Peyer's patch (tissue), 4 donors: ENCODE data around the gene RIMS4. TPM values are rescaled to one million over a fixed set of nuclear protein-coding genes. Genes with fewer than 3 reads are reported as not detected.

Experiments used
- DNase-seq, 3 donors: peaks; one replicate each; pipeline ENCODE4 v3.0.0-alpha.2; 2017 to 2019
- H3K27ac ChIP-seq, 4 donors: fragments of 200-600 bp; sonication (generic); one replicate each; pipeline ENCODE4 v1.5.1; 2016 to 2019
- H3K27me3 ChIP-seq, 2 donors: fragments of 200-600 bp; sonication (generic); one replicate each; pipeline ENCODE4 v1.5.1; 2019
- H3K36me3 ChIP-seq, 3 donors: fragments of 200-600 bp; sonication (generic); one replicate each; pipeline ENCODE4 v1.5.1; 2016 to 2019
- H3K4me1 ChIP-seq, 4 donors: fragments of 200-600 bp; sonication (generic); one replicate each; pipeline ENCODE4 v1.5.1; 2016 to 2019
- H3K4me3 ChIP-seq, 4 donors: fragments of 200-600 bp; sonication (generic); 1 replicate in 3 of 4; 2 replicates in 1 of 4; pipeline ENCODE4 v1.5.1; 2016 to 2019; ENCODE audit warnings: mild to moderate bottlenecking in 1 of 4
- H3K9me3 ChIP-seq, 4 donors: fragments of 200-600 bp; sonication (generic); one replicate each; pipeline ENCODE4 v1.5.1; 2016 to 2019; ENCODE audit warnings: mild to moderate bottlenecking in 1 of 4
- CTCF ChIP-seq, 6 experiments: fragments of 450-650 bp in 4 of 6; fragments of 200-600 bp in 2 of 6; sonication (generic) in 1 of 6; IDR thresholded peaks; one replicate each; pipeline ENCODE4 v1.5.1; 2017 to 2019; ENCODE audit warnings: antibody characterized with exemption in 6 of 6, mild to moderate bottlenecking in 3 of 6, moderate library complexity in 1 of 6
- POLR2A ChIP-seq, 2 donors: fragments of 450-650 bp; IDR thresholded peaks; one replicate each; pipeline ENCODE4 v1.5.1; 2017; ENCODE audit warnings: antibody characterized with exemption in 2 of 2, mild to moderate bottlenecking in 2 of 2, moderate library complexity in 2 of 2
- total RNA-seq, 4 donors: library from RNA; depleted of rRNA; stranded (reverse); fragments of >200 nt; gene quantifications; one replicate each; pipeline ENCODE4 v1.1.0, GENCODE V29; 2016

RIMS4 gene
- total RNA-seq, 4 donors from 2014 or later: 0.13 to 0.18 TPM; not detected in 2

- TF ChIP-seq POLR2A (IDR thresholded peaks at IDR 0.05) (no peak), CTCF (IDR thresholded peaks at IDR 0.05) (no peak)
- no peaks in the 10 kb centered on the region for H3K4me1 ChIP-seq
- H3K36me3 ChIP-seq: no peaks in the 10 kb centered on the region
- H3K9me3 ChIP-seq: no peaks in the 10 kb centered on the region
- H3K27ac ChIP-seq: no peak overlapping the region
- H3K4me3 ChIP-seq: no peak overlapping the region
- no peak for DNase-seq
- no peaks in the 10 kb centered on the region for H3K27me3 ChIP-seq
Observed at GRCh38 chr20:44773070-44773829, 37.1 kb downstream of the RIMS4 start.

GRCh38 chr20:44772636-44773035, 37.7 kb downstream of the RIMS4 start:
- H3K4me1 ChIP-seq: no peaks in the 10 kb centered on the region
- no peaks in the 10 kb centered on the region for H3K27me3 ChIP-seq
- H3K4me3 ChIP-seq: no peak overlapping the region
- no peak overlapping the region for H3K27ac ChIP-seq
- TF ChIP-seq POLR2A (IDR thresholded peaks at IDR 0.05) (no peak), CTCF (IDR thresholded peaks at IDR 0.05) (no peak)
- DNase-seq: no peak
- no peaks in the 10 kb centered on the region for H3K36me3 ChIP-seq
- no peaks in the 10 kb centered on the region for H3K9me3 ChIP-seq

- no peak for DNase-seq
- Histone ChIP-seq H3K4me3 (no peak overlapping the region), H3K9me3 (no peaks in the 10 kb centered on the region), H3K27me3 (no peaks in the 10 kb centered on the region), H3K4me1 (no peaks in the 10 kb centered on the region), H3K27ac (no peak overlapping the region), H3K36me3 (no peaks in the 10 kb centered on the region)
- TF ChIP-seq CTCF (IDR thresholded peaks at IDR 0.05) (no peak), POLR2A (IDR thresholded peaks at IDR 0.05) (no peak)
Observed at GRCh38 chr20:44771172-44771535, 39.2 kb downstream of the RIMS4 start.

GRCh38 chr20:44770484-44771171, 39.7 kb downstream of the RIMS4 start:
- Histone ChIP-seq H3K36me3 (no peaks in the 10 kb centered on the region), H3K27me3 (no peaks in the 10 kb centered on the region), H3K9me3 (no peaks in the 10 kb centered on the region), H3K4me3 (no peak overlapping the region), H3K4me1 (no peaks in the 10 kb centered on the region), H3K27ac (no peak overlapping the region)
- DNase-seq: no peak
- TF ChIP-seq POLR2A (IDR thresholded peaks at IDR 0.05): no peak
- no peak for TF ChIP-seq CTCF (IDR thresholded peaks at IDR 0.05)

GRCh38 chr20:44769481-44769863, 40.9 kb downstream of the RIMS4 start:
- Histone ChIP-seq H3K4me1 (no peaks in the 10 kb centered on the region), H3K27ac (no peak overlapping the region), H3K9me3 (no peaks in the 10 kb centered on the region), H3K4me3 (no peak overlapping the region), H3K36me3 (no peaks in the 10 kb centered on the region), H3K27me3 (no peaks in the 10 kb centered on the region)
- no peak for TF ChIP-seq POLR2A (IDR thresholded peaks at IDR 0.05)
- TF ChIP-seq CTCF (IDR thresholded peaks at IDR 0.05): no peak
- DNase-seq: no peak
